Measurements from ENCODE around the gene TLR4. TPM values are rescaled to one million over a fixed set of nuclear protein-coding genes. Genes with fewer than 3 reads are reported as not detected.

The TLR4 gene
- total RNA-seq, 1 donor from 2014 or later, result 7.9 TPM

GRCh38 chr9:117707561-117707960 is 3.4 kb downstream of the TLR4 start:
- Mint-ChIP-seq H3K36me3 (ENCODE audit: low read depth, unreplicated experiment) (peaks cover 2% of the 10 kb centered on the region), H3K27me3 (ENCODE audit: unreplicated experiment) (no peaks in the 10 kb centered on the region), H3K27ac (ENCODE audit: unreplicated experiment) (no peak overlapping the region), H3K4me1 (ENCODE audit: unreplicated experiment) (peaks cover 17% of the 10 kb centered on the region), H3K9me3 (ENCODE audit: unreplicated experiment) (no peaks in the 10 kb centered on the region), H3K4me3 (ENCODE audit: unreplicated experiment) (no peak overlapping the region)
- DNase-seq (ENCODE audit: low spot score), result no peak
- TF ChIP-seq CTCF (IDR thresholded peaks at IDR 0.05; ENCODE audit: unreplicated experiment), result no peak

GRCh38 chr9:117709936-117710335 is 5.7 kb downstream of the TLR4 start:
- Mint-ChIP-seq H3K9me3 (ENCODE audit: unreplicated experiment) (no peaks in the 10 kb centered on the region), H3K4me1 (ENCODE audit: unreplicated experiment) (peaks cover 10% of the 10 kb centered on the region), H3K27ac (ENCODE audit: unreplicated experiment) (no peak overlapping the region), H3K27me3 (ENCODE audit: unreplicated experiment) (no peaks in the 10 kb centered on the region), H3K36me3 (ENCODE audit: low read depth, unreplicated experiment) (peaks cover 10% of the 10 kb centered on the region), H3K4me3 (ENCODE audit: unreplicated experiment) (no peak overlapping the region)
- TF ChIP-seq CTCF (IDR thresholded peaks at IDR 0.05; ENCODE audit: unreplicated experiment), result no peak
- DNase-seq (ENCODE audit: low spot score), result no peak

- H3K27ac Mint-ChIP-seq (ENCODE audit: unreplicated experiment), result no peak overlapping the region
Observed at GRCh38 chr9:117714282-117714681, 10.1 kb downstream of the TLR4 start.

GRCh38 chr9:117715411-117715989 is 11.3 kb downstream of the TLR4 start:
- no peaks in the 10 kb centered on the region for H3K27me3 Mint-ChIP-seq (ENCODE audit: unreplicated experiment)
- H3K4me1 Mint-ChIP-seq (ENCODE audit: unreplicated experiment), result peaks cover 9% of the 10 kb centered on the region
- no peak for DNase-seq (ENCODE audit: low spot score)
- peaks cover 10% of the 10 kb centered on the region for H3K36me3 Mint-ChIP-seq (ENCODE audit: low read depth, unreplicated experiment)
- H3K4me3 Mint-ChIP-seq (ENCODE audit: unreplicated experiment), result no peak overlapping the region
- no peak for TF ChIP-seq CTCF (IDR thresholded peaks at IDR 0.05; ENCODE audit: unreplicated experiment)
- H3K9me3 Mint-ChIP-seq (ENCODE audit: unreplicated experiment), result peaks cover 9% of the 10 kb centered on the region
- H3K27ac Mint-ChIP-seq (ENCODE audit: unreplicated experiment), result no peak overlapping the region

More at GRCh38 chr9:117714282-117714681, 10.1 kb downstream of the TLR4 start:
- no peak for TF ChIP-seq CTCF (IDR thresholded peaks at IDR 0.05; ENCODE audit: unreplicated experiment)
- peaks cover 10% of the 10 kb centered on the region for H3K36me3 Mint-ChIP-seq (ENCODE audit: low read depth, unreplicated experiment)
- H3K4me1 Mint-ChIP-seq (ENCODE audit: unreplicated experiment), result peaks cover 9% of the 10 kb centered on the region
- no peaks in the 10 kb centered on the region for H3K27me3 Mint-ChIP-seq (ENCODE audit: unreplicated experiment)
- no peak for DNase-seq (ENCODE audit: low spot score)
- H3K4me3 Mint-ChIP-seq (ENCODE audit: unreplicated experiment), result no peak overlapping the region
- H3K9me3 Mint-ChIP-seq (ENCODE audit: unreplicated experiment), result peaks cover 9% of the 10 kb centered on the region

- DNase-seq (ENCODE audit: low spot score), result no peak
- H3K4me1 Mint-ChIP-seq (ENCODE audit: unreplicated experiment), result peaks cover 9% of the 10 kb centered on the region
- H3K9me3 Mint-ChIP-seq (ENCODE audit: unreplicated experiment), result peaks cover 9% of the 10 kb centered on the region
- no peak overlapping the region for H3K27ac Mint-ChIP-seq (ENCODE audit: unreplicated experiment)
- peaks cover 4% of the 10 kb centered on the region for H3K36me3 Mint-ChIP-seq (ENCODE audit: low read depth, unreplicated experiment)
- H3K27me3 Mint-ChIP-seq (ENCODE audit: unreplicated experiment), result no peaks in the 10 kb centered on the region
- H3K4me3 Mint-ChIP-seq (ENCODE audit: unreplicated experiment), result no peak overlapping the region
- TF ChIP-seq CTCF (IDR thresholded peaks at IDR 0.05; ENCODE audit: unreplicated experiment), result no peak
Observed at GRCh38 chr9:117718085-117718484, 13.9 kb downstream of the TLR4 start.
